Endothelial cell (in vitro differentiated cells): ENCODE measurements around the gene RNF40. TPM values are rescaled to one million over a fixed set of nuclear protein-coding genes. Genes with fewer than 3 reads are reported as not detected.

Experiments
- DNase-seq: peaks from one replicate; pipeline ENCODE4 v3.0.0; 2021; ENCODE audit warnings: low spot score
- H3K27ac Mint-ChIP-seq: one replicate; pipeline ENCODE4 v1.8.0; 2021; ENCODE audit warnings: mixed read lengths, inconsistent platforms; ENCODE audit not compliant: unreplicated experiment
- H3K27me3 Mint-ChIP-seq: one replicate; pipeline ENCODE4 v1.8.0; 2021; ENCODE audit warnings: mild to moderate bottlenecking, moderate library complexity, mixed read lengths, inconsistent platforms; ENCODE audit not compliant: unreplicated experiment
- H3K36me3 Mint-ChIP-seq: one replicate; pipeline ENCODE4 v1.8.0; 2021; ENCODE audit warnings: mild to moderate bottlenecking, low read depth, mixed read lengths, inconsistent platforms; ENCODE audit not compliant: unreplicated experiment
- H3K4me1 Mint-ChIP-seq: one replicate; pipeline ENCODE4 v1.8.0; 2021; ENCODE audit warnings: mild to moderate bottlenecking, mixed read lengths, inconsistent platforms; ENCODE audit not compliant: unreplicated experiment
- H3K4me3 Mint-ChIP-seq: one replicate; pipeline ENCODE4 v1.8.0; 2021; ENCODE audit warnings: mild to moderate bottlenecking, mixed read lengths, inconsistent platforms; ENCODE audit not compliant: unreplicated experiment
- H3K9me3 Mint-ChIP-seq: one replicate; pipeline ENCODE4 v1.8.0; 2021; ENCODE audit warnings: mixed read lengths, inconsistent platforms; ENCODE audit not compliant: unreplicated experiment
- total RNA-seq: library from RNA; stranded (reverse); fragmentation: NEBNext Ultra II Directional; extraction: Animal tissue kit (Norgen Biotek cat#: 25700); gene quantifications from one replicate; pipeline ENCODE4 v1.2.1, GENCODE V29; 2021; ENCODE audit not compliant: unreplicated experiment
- TF ChIP-seq, protein P1 (sequence below): fragments of 200-600 bp; sonication (generic); IDR thresholded peaks from one replicate; pipeline ENCODE4 v1.5.0; 2021; ENCODE audit warnings: antibody characterized with exemption; ENCODE audit not compliant: unreplicated experiment

RNF40 gene
- total RNA-seq, 1 donor from 2014 or later = 108 TPM

DNA sequence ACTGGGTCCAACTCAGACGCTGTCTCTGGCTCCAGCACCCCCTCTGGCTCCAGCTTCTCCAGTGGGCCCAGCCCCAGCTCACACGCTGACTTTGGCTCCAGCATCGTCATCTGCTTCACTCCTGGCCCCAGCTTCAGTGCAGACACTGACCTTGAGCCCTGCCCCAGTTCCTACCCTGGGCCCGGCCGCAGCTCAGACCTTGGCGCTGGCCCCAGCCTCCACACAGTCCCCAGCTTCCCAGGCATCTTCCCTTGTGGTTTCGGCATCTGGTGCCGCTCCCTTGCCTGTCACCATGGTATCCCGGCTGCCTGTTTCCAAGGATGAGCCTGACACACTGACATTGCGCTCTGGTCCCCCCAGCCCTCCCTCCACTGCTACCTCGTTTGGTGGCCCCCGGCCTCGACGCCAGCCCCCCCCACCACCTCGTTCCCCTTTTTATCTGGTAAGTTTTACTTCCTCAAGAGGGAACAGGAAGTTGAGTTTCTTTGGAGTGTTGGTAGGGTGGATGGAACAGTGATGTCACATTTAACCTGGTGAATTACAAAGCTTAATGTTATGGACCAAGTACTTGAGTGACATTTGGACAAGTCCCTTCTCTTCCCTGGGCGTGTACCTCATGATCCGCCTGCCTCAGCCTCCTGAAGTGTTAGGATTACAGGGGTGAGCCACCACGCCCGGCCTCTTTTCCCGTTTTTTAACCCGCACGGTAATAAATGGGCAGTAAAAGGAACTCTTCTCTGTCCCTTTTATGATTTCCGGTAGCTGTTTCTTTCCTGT lies 37.3 kb upstream of the RNF40 start:
- Mint-ChIP-seq H3K36me3 (peaks cover 69% of the 10 kb centered on the region), H3K27me3 (peaks cover 7% of the 10 kb centered on the region), H3K9me3 (no peaks in the 10 kb centered on the region), H3K4me3 (no peak overlapping the region), H3K4me1 (peaks cover 6% of the 10 kb centered on the region), H3K27ac (no peak overlapping the region)
- TF ChIP-seq, protein P1, sequence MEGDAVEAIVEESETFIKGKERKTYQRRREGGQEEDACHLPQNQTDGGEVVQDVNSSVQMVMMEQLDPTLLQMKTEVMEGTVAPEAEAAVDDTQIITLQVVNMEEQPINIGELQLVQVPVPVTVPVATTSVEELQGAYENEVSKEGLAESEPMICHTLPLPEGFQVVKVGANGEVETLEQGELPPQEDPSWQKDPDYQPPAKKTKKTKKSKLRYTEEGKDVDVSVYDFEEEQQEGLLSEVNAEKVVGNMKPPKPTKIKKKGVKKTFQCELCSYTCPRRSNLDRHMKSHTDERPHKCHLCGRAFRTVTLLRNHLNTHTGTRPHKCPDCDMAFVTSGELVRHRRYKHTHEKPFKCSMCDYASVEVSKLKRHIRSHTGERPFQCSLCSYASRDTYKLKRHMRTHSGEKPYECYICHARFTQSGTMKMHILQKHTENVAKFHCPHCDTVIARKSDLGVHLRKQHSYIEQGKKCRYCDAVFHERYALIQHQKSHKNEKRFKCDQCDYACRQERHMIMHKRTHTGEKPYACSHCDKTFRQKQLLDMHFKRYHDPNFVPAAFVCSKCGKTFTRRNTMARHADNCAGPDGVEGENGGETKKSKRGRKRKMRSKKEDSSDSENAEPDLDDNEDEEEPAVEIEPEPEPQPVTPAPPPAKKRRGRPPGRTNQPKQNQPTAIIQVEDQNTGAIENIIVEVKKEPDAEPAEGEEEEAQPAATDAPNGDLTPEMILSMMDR = no peak
- no peak for DNase-seq

DNA sequence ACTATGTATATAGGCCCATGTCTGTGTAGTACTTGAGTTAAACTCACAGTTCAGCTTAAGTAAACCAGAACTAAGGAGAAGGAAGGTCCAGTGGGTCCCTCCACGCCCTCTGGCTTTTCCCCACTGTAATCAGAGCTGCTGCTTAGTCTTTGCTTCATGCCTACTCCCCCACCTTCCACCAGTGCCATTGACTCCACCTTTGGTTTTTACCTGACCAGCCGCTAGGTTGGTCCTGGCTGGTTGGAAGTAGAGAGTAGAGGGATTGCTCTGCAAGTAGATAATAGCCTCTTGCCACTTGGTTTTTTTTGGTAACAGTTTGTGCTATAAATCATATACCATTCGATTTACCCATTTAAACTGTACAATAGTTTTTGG lies 36.7 kb upstream of the RNF40 start:
- Mint-ChIP-seq H3K4me1 (peaks cover 6% of the 10 kb centered on the region), H3K27ac (no peak overlapping the region), H3K4me3 (no peak overlapping the region), H3K36me3 (peaks cover 64% of the 10 kb centered on the region), H3K9me3 (no peaks in the 10 kb centered on the region), H3K27me3 (peaks cover 6% of the 10 kb centered on the region)
- TF ChIP-seq, protein P1 = no peak
- no peak for DNase-seq

DNA sequence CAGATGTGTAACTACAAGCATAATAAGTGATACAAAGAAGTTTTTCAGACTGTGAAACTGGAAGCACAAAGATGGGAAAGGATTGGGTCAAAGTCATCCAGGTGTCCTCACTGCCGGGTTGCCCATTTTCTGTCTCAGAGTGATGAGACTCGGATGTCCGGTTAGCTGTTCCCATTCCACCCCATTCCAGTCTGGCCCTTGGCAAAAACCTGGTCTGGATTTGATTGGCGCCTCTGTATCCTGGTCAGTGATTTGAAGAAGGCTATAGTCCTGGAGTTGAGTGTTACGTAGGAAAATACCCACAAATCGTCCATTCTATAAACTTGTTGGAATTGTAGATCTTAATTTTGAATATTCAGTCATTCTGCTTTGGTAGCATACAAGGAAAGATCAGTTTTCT lies 33.8 kb upstream of the RNF40 start:
- Mint-ChIP-seq H3K27ac (no peak overlapping the region), H3K36me3 (peaks cover 55% of the 10 kb centered on the region)

DNA sequence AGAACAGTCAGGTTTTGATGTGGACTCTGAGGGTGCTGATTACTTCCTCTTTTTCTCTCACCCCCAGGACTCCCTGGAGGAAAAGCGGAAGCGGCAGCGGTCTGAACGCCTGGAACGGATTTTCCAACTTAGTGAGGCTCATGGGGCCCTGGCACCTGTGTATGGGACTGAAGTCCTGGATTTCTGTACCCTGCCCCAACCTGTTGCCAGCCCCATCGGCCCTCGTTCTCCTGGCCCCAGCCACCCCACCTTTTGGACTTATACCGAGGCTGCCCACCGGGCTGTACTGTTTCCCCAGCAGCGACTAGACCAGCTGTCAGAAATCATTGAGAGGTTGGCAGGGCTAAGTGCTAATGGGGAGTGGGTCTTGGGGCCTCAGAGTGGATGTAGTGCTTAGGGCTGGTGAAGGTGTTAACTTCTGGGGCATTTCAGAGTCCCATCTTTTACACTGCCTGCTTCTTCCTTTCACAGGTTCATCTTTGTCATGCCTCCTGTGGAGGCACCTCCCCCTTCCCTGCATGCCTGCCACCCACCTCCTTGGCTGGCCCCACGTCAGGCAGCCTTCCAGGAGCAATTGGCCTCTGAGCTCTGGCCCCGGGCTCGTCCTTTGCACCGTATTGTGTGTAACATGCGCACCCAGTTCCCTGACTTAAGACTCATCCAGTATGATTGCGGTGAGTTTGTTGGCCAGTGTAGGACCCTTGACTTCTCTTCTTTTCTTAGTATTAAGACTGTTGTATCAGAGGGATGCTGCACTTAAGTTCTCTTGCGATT lies 33.0 kb upstream of the RNF40 start:
- DNase-seq = no peak
- peaks cover 6% of the 10 kb centered on the region for H3K4me1 Mint-ChIP-seq
- peaks cover 6% of the 10 kb centered on the region for H3K27me3 Mint-ChIP-seq
- no peak overlapping the region for H3K4me3 Mint-ChIP-seq
- H3K36me3 Mint-ChIP-seq = peaks cover 53% of the 10 kb centered on the region
- TF ChIP-seq, protein P1 = no peak
- H3K27ac Mint-ChIP-seq = no peak overlapping the region
- no peaks in the 10 kb centered on the region for H3K9me3 Mint-ChIP-seq

More for the DNA sequence above, 33.8 kb upstream of the RNF40 start:
- H3K4me1 Mint-ChIP-seq = peaks cover 6% of the 10 kb centered on the region
- H3K27me3 Mint-ChIP-seq = peaks cover 4% of the 10 kb centered on the region
- no peak overlapping the region for H3K4me3 Mint-ChIP-seq
- H3K9me3 Mint-ChIP-seq = no peaks in the 10 kb centered on the region
- no peak for DNase-seq
- TF ChIP-seq, protein P1 = no peak

DNA sequence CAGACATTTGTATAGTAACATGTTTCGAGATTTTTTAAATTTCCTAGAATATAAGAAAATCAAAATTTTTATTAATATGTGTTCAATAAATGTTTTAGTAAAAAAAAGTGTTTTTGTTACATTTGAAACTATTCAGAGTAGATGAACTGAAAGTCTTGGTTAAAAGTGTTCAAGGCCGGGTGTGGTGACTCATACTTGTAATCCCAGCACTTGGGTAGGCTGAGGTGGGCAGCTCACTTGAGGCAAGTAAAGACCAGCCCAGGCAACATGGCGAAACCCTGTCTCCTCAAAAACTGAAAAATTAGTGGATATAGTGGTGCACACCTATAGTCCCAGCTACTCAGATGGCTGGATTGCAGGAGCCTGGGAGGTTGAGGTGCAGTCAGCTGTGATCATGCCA lies 30.7 kb upstream of the RNF40 start:
- Mint-ChIP-seq H3K36me3 (peaks cover 48% of the 10 kb centered on the region), H3K27ac (no peak overlapping the region), H3K9me3 (no peaks in the 10 kb centered on the region), H3K4me1 (peaks cover 11% of the 10 kb centered on the region), H3K27me3 (peaks cover 5% of the 10 kb centered on the region), H3K4me3 (no peak overlapping the region)
- DNase-seq = no peak
- TF ChIP-seq, protein P1 = no peak
